HepG2 (cell line): Measurements from ENCODE around the gene FYTTD1. TPM values are rescaled to one million over a fixed set of nuclear protein-coding genes. Genes with fewer than 3 reads are reported as not detected.

Source experiments
- ATAC-seq: fragments of 200-7000 bp; cut with Tn5 transposase; 3 replicates; pipeline ENCODE4 v1.9.1; 2020; ENCODE audit warnings: mild to moderate bottlenecking, moderate library complexity
- BruUV-seq: library from RNA; stranded (reverse); fragments of 400-500 nt; replicated peaks from 2 replicates; lab custom pipeline; 2021; lab: Mats Ljungman, UMichigan
- CTCF ChIA-PET: fragments of 300-600 bp; formaldehyde crosslinking; extraction: SDS; loops from one replicate; lab custom pipeline; 2021; ENCODE audit warnings: low total read pairs, inconsistent platforms, low intra/inter-chr PET ratio; lab: Yijun Ruan, JAX
- POLR2A ChIA-PET: fragments of 350-600 bp; sonication (Branson Sonifier 250); formaldehyde crosslinking; loops from one replicate; lab custom pipeline; 2020; ENCODE audit warnings: antibody characterized with exemption, inconsistent platforms; lab: Yijun Ruan, JAX
- DNase-seq: peaks from one replicate; pipeline ENCODE4 v3.0.0-alpha.2; 2015; ENCODE audit warnings: low spot score
- FAIRE-seq: peaks from 3 replicates; lab custom pipeline; 2011; peaks lifted over from hg19 to GRCh38; lab: Jason Lieb, UNC
- H2AFZ ChIP-seq: one replicate; pipeline ENCODE4 v1.6.1; 2011; ENCODE audit warnings: low read length, inconsistent platforms
- H3K27ac ChIP-seq: fragments of 300-600 bp; 3 replicates; pipeline ENCODE4 v1.8.0; 2011; ENCODE audit warnings: mixed run types, mild to moderate bottlenecking, mixed read lengths, low read length, inconsistent platforms; ENCODE audit not compliant: insufficient read depth; ENCODE audit errors: extremely low read length
- H3K27me3 ChIP-seq, 2 experiments: fragments of 200-600 bp in 1 of 2; 2 replicates in 1 of 2; 3 replicates in 1 of 2; pipeline versions ENCODE4 v1.6.0 to v1.8.0; 2011; ENCODE audit warnings: low read length in 2 of 2, mild to moderate bottlenecking in 2 of 2, moderate library complexity in 2 of 2, inconsistent platforms in 1 of 2; ENCODE audit not compliant: insufficient read depth in 2 of 2, control insufficient read depth in 1 of 2
- H3K36me3 ChIP-seq, 2 experiments: fragments of 200-600 bp in 1 of 2; replicated peaks in 1 of 2; 2 replicates in 1 of 2; 3 replicates in 1 of 2; pipeline versions ENCODE4 v1.5.1 to v1.8.0; 2011; ENCODE audit warnings: low read length in 2 of 2, inconsistent platforms in 1 of 2; ENCODE audit not compliant: insufficient read depth in 2 of 2, control insufficient read depth in 1 of 2
- H3K4me1 ChIP-seq: 2 replicates; pipeline ENCODE4 v1.5.1; 2012; ENCODE audit warnings: low read length, inconsistent platforms; ENCODE audit not compliant: insufficient read depth
- H3K4me2 ChIP-seq: 2 replicates; pipeline ENCODE4 v1.6.0; 2011; ENCODE audit warnings: low read depth, low read length, inconsistent platforms
- H3K4me3 ChIP-seq, 3 experiments: fragments of 200-600 bp in 1 of 3; sonication (generic), shearing (Covaris generic) in 1 of 3; replicated peaks in 1 of 3; 2 replicates each; pipeline ENCODE4 v1.5.1; 2011 to 2016; ENCODE audit warnings: low read length in 3 of 3, inconsistent platforms in 2 of 3, low read depth in 2 of 3, mild to moderate bottlenecking in 2 of 3, control low read depth in 1 of 3, mixed read lengths in 1 of 3; ENCODE audit not compliant: insufficient read depth in 1 of 3
- H3K79me2 ChIP-seq: one replicate; pipeline ENCODE4 v1.6.1; 2011; ENCODE audit warnings: low read length, inconsistent platforms; ENCODE audit not compliant: insufficient read depth
- H3K9ac ChIP-seq: 2 replicates; pipeline ENCODE4 v1.6.0; 2011; ENCODE audit warnings: mild to moderate bottlenecking, low read depth, low read length, inconsistent platforms; ENCODE audit not compliant: insufficient read depth
- H3K9me3 ChIP-seq: 2 replicates; pipeline ENCODE4 v1.5.1; 2012; ENCODE audit warnings: mild to moderate bottlenecking, low read length
- H4K20me1 ChIP-seq: 2 replicates; pipeline ENCODE4 v1.6.0; 2011; ENCODE audit warnings: inconsistent platforms, mild to moderate bottlenecking, low read length, moderate library complexity; ENCODE audit not compliant: insufficient read depth
- ATM ChIP-seq: fragments of 450-650 bp; IDR thresholded peaks from 2 replicates; pipeline ENCODE4 v1.7.1; 2017; ENCODE audit warnings: mild to moderate bottlenecking, borderline replicate concordance
- DMTF1 ChIP-seq: sonication (generic); formaldehyde crosslinking; IDR thresholded peaks from 2 replicates; pipeline ENCODE4 v1.4.0; 2020; ENCODE audit warnings: mild to moderate bottlenecking, missing genetic modification reagents
- HOXA5 ChIP-seq: sonication (generic); formaldehyde crosslinking; IDR thresholded peaks from 2 replicates; pipeline ENCODE4 v1.4.0; 2020; ENCODE audit warnings: missing genetic modification reagents
- MBNL3 ChIP-seq: fragments of 250-450 bp; sonication (Bioruptor Pico); conservative IDR thresholded peaks from 2 replicates; pipeline ENCODE4 v1.8.0; 2022; ENCODE audit warnings: mild to moderate bottlenecking, inconsistent platforms
- MIER2 ChIP-seq: IDR thresholded peaks from 2 replicates; pipeline ENCODE4 v1.6.1; 2016; ENCODE audit warnings: missing biosample characterization, missing genetic modification reagents
- MXD3 ChIP-seq: IDR thresholded peaks from 2 replicates; pipeline ENCODE4 v1.6.1; 2016; ENCODE audit warnings: mild to moderate bottlenecking, missing biosample characterization, missing genetic modification reagents
- NR2F1 ChIP-seq, 2 experiments: fragments of 450-650 bp in 1 of 2; formaldehyde crosslinking in 1 of 2; IDR thresholded peaks; 2 replicates each; pipeline versions ENCODE4 v1.5.0 to v1.6.1; 2016 to 2020; ENCODE audit warnings: mild to moderate bottlenecking in 1 of 2, missing compliant biosample characterization in 1 of 2, missing genetic modification reagents in 1 of 2, moderate library complexity in 1 of 2
- SATB2 ChIP-seq: sonication (generic); formaldehyde crosslinking; IDR thresholded peaks from 2 replicates; pipeline ENCODE4 v1.5.0; 2020; ENCODE audit warnings: missing genetic modification reagents
- ZNF619 ChIP-seq: sonication (generic); formaldehyde crosslinking; IDR thresholded peaks from 2 replicates; pipeline ENCODE4 v1.4.0; 2020; ENCODE audit warnings: mild to moderate bottlenecking, missing genetic modification reagents
- ZSCAN21 ChIP-seq: sonication (generic); formaldehyde crosslinking; IDR thresholded peaks from 2 replicates; pipeline ENCODE4 v1.8.0; 2022; ENCODE audit warnings: mild to moderate bottlenecking, missing genetic modification reagents, moderate library complexity, borderline replicate concordance
- WGBS: methylation state at CpG from one replicate; pipeline ENCODE4 v1.1.6; 2017; ENCODE audit warnings: low lambda C conversion rate; 5-methylcytosine and 5-hydroxymethylcytosine counted together
- in situ Hi-C: cut with HindIII; loops from 2 replicates; pipeline ENCODE4 v1.10.0; 2017; ENCODE audit warnings: low pct_unique_long_range_greater_than_20kb; ENCODE audit not compliant: extremely low pct_ligation_motif_present
- intact Hi-C: fragments of 100-400 bp; cut with micrococcal nuclease; formaldehyde crosslinking; loops from one replicate; pipeline ENCODE4 v1.10.0; 2022; ENCODE audit not compliant: unreplicated experiment
- polyA plus RNA-seq, 8 experiments: library from polyadenylated mRNA; depleted of rRNA in 3 of 8; stranded (reverse) in 7 of 8; unstranded in 1 of 8; fragments of >200 nt; fragmentation: Illumina TruSeq in 4 of 8; extraction: Trizol in 4 of 8; gene quantifications; 2 replicates each; pipeline versions ENCODE4 v1.2.1 to v1.2.3, GENCODE V29; 2011 to 2016; ENCODE audit warnings: low read depth in 4 of 8, missing spikeins in 1 of 8, mixed read lengths in 1 of 8; ENCODE audit not compliant: insufficient read depth in 1 of 8
- total RNA-seq, 5 experiments: library from RNA; depleted of rRNA; stranded (reverse); fragments of >200 nt; fragmentation: Illumina TruSeq; extraction: Trizol; gene quantifications; 2 replicates each; pipeline ENCODE4 v1.2.3, GENCODE V29; 2016; ENCODE audit warnings: low read depth in 1 of 5
- TF ChIP-seq, protein P1 (sequence below): sonication (generic); formaldehyde crosslinking; IDR thresholded peaks from 2 replicates; pipeline ENCODE4 v1.5.1; 2020; ENCODE audit warnings: missing genetic modification reagents, mild to moderate bottlenecking, borderline replicate concordance
- TF ChIP-seq, protein P2 (sequence below): IDR thresholded peaks from 2 replicates; pipeline ENCODE4 v1.6.1; 2016; ENCODE audit warnings: control low read depth

Gene FYTTD1
- total and polyA plus RNA-seq, 2 of the 13 experiments (the other 11 are each of a cell fraction or from before 2014, with no cell fraction given) = 6.5 to 28.8 TPM

- ATAC-seq (no peak), FAIRE-seq (no peak), DNase-seq (no peak)
- TF ChIP-seq HOXA5 (CRISPR knock-in tag) (no peak), MXD3 (no peak), ATM (no peak), NR2F1 (CRISPR knock-in tag; IDR thresholded peaks at IDR 0.05) (no peak), SATB2 (CRISPR knock-in tag) (no peak), MBNL3 (CRISPR knock-in tag) (no peak), ZNF619 (CRISPR knock-in tag) (no peak), MIER2 (no peak), DMTF1 (CRISPR knock-in tag) (no peak), ZSCAN21 (CRISPR knock-in tag) (no peak)
- TF ChIP-seq, protein P1, sequence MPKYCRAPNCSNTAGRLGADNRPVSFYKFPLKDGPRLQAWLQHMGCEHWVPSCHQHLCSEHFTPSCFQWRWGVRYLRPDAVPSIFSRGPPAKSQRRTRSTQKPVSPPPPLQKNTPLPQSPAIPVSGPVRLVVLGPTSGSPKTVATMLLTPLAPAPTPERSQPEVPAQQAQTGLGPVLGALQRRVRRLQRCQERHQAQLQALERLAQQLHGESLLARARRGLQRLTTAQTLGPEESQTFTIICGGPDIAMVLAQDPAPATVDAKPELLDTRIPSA (CRISPR knock-in tag) = no peak
- TF ChIP-seq, protein P2, sequence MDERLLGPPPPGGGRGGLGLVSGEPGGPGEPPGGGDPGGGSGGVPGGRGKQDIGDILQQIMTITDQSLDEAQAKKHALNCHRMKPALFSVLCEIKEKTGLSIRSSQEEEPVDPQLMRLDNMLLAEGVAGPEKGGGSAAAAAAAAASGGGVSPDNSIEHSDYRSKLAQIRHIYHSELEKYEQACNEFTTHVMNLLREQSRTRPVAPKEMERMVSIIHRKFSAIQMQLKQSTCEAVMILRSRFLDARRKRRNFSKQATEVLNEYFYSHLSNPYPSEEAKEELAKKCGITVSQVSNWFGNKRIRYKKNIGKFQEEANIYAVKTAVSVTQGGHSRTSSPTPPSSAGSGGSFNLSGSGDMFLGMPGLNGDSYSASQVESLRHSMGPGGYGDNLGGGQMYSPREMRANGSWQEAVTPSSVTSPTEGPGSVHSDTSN (CRISPR knock-in tag) = no peak
- no peak overlapping the region for H3K9ac ChIP-seq
- BruUV-seq = no TSS peak
- H3K4me2 ChIP-seq = no peak overlapping the region
- CTCF ChIA-PET = no interaction called here
- intact Hi-C loops = no loop called here
- H3K79me2 ChIP-seq = peaks cover 3% of the 10 kb centered on the region
- no peak overlapping the region for H3K27ac ChIP-seq
- no peaks in the 10 kb centered on the region for H3K4me1 ChIP-seq
- H4K20me1 ChIP-seq = no peaks in the 10 kb centered on the region
- WGBS = 90% methylated on average over 8 of the region's 8 CpGs
- H3K4me3 ChIP-seq = no peak overlapping the region
- in situ Hi-C loops = no loop called here
- POLR2A ChIA-PET = no interaction called here
- H3K36me3 ChIP-seq = no peaks in the 10 kb centered on the region
- no peaks in the 10 kb centered on the region for H3K27me3 ChIP-seq
- H2AFZ ChIP-seq = no peak overlapping the region
- no peaks in the 10 kb centered on the region for H3K9me3 ChIP-seq
Measured at GRCh38 chr3:197728487-197728886, 21.2 kb upstream of the FYTTD1 start.
